ENCODE measurements around the gene SMS.

SMS gene

GRCh38 chrX:21989384-21989783, 48.9 kb downstream of the SMS start:
- TF ChIP-seq ZBTB7A (IDR thresholded peaks at IDR 0.05; ENCODE audit: low read depth) (no peak), CEBPB (IDR thresholded peaks at IDR 0.05) (no peak), MAX (IDR thresholded peaks at IDR 0.05) (no peak), YY1 (IDR thresholded peaks at IDR 0.05; ENCODE audit: low read depth) (no peak)

- TF ChIP-seq REST (IDR thresholded peaks at IDR 0.05; ENCODE audit: low read depth) (no peak), EP300 (IDR thresholded peaks at IDR 0.05; ENCODE audit: borderline replicate concordance) (no peak), MAX (IDR thresholded peaks at IDR 0.05) (no peak), TAF1 (IDR thresholded peaks at IDR 0.05; ENCODE audit: low read depth) (no peak), YY1 (IDR thresholded peaks at IDR 0.05; ENCODE audit: low read depth) (no peak)
Measured at GRCh38 chrX:21990832-21991231, 50.3 kb downstream of the SMS start.

GRCh38 chrX:21991504-21991903, 51.0 kb downstream of the SMS start:
- TF ChIP-seq REST (IDR thresholded peaks at IDR 0.05; ENCODE audit: low read depth) (no peak), YY1 (IDR thresholded peaks at IDR 0.05; ENCODE audit: low read depth) (no peak), EP300 (IDR thresholded peaks at IDR 0.05; ENCODE audit: borderline replicate concordance) (no peak), TCF12 (IDR thresholded peaks at IDR 0.05; ENCODE audit: low read depth) (no peak), CEBPB (IDR thresholded peaks at IDR 0.05) (no peak), CREB1 (IDR thresholded peaks at IDR 0.05; ENCODE audit: low read depth) (no peak), USF1 (IDR thresholded peaks at IDR 0.05) (no peak), NFIC (IDR thresholded peaks at IDR 0.05) (no peak), TEAD4 (IDR thresholded peaks at IDR 0.05) (no peak), EGR1 (IDR thresholded peaks at IDR 0.05) (no peak), FOXM1 (IDR thresholded peaks at IDR 0.05; ENCODE audit: borderline replicate concordance, low read depth) (no peak), MAX (IDR thresholded peaks at IDR 0.05) (no peak)

GRCh38 chrX:21993265-21993664, 52.8 kb downstream of the SMS start:
- TF ChIP-seq FOXM1 (IDR thresholded peaks at IDR 0.05; ENCODE audit: borderline replicate concordance, low read depth) (no peak), NFIC (IDR thresholded peaks at IDR 0.05) (no peak), REST (IDR thresholded peaks at IDR 0.05; ENCODE audit: low read depth) (no peak), RAD21 (IDR thresholded peaks at IDR 0.05; ENCODE audit: low read depth) (no peak), YY1 (IDR thresholded peaks at IDR 0.05; ENCODE audit: low read depth) (no peak), MAX (IDR thresholded peaks at IDR 0.05) (no peak), TAF1 (IDR thresholded peaks at IDR 0.05; ENCODE audit: low read depth) (no peak), USF1 (IDR thresholded peaks at IDR 0.05) (no peak), TCF12 (IDR thresholded peaks at IDR 0.05; ENCODE audit: low read depth) (no peak), CREB1 (IDR thresholded peaks at IDR 0.05; ENCODE audit: low read depth) (no peak), EP300 (IDR thresholded peaks at IDR 0.05; ENCODE audit: borderline replicate concordance) (no peak), ZBTB7A (IDR thresholded peaks at IDR 0.05; ENCODE audit: low read depth) (no peak)

Data from Ishikawa (cell line).